Neural crest cell (in vitro differentiated cells): ENCODE measurements around the gene SAPCD2. TPM values are rescaled to one million over a fixed set of nuclear protein-coding genes. Genes with fewer than 3 reads are reported as not detected.

Source experiments
- DNase-seq: peaks from one replicate; pipeline ENCODE4 v3.0.0; 2021; ENCODE audit warnings: low read depth, mixed read lengths, low spot score
- H3K27ac Mint-ChIP-seq: one replicate; pipeline ENCODE4 v1.8.0; 2021; ENCODE audit warnings: mild to moderate bottlenecking, mixed read lengths; ENCODE audit not compliant: unreplicated experiment
- H3K27me3 Mint-ChIP-seq: 2 replicates; pipeline ENCODE4 v1.8.0; 2021; ENCODE audit warnings: low read depth, mild to moderate bottlenecking, mixed read lengths
- H3K36me3 Mint-ChIP-seq: 2 replicates; pipeline ENCODE4 v1.8.0; 2021; ENCODE audit warnings: low read depth, mild to moderate bottlenecking, mixed read lengths
- H3K4me1 Mint-ChIP-seq: 2 replicates; pipeline ENCODE4 v1.8.0; 2021; ENCODE audit warnings: mixed read lengths
- H3K4me3 Mint-ChIP-seq: one replicate; pipeline ENCODE4 v1.8.0; 2021; ENCODE audit warnings: mild to moderate bottlenecking, mixed read lengths
- H3K9me3 Mint-ChIP-seq: 2 replicates; pipeline ENCODE4 v1.8.0; 2021; ENCODE audit warnings: mixed read lengths
- total RNA-seq: library from RNA; stranded (reverse); gene quantifications from 2 replicates; pipeline ENCODE4 v1.2.1, GENCODE V29; 2021
- TF ChIP-seq, protein P1 (sequence below): fragments of 200-600 bp; sonication (generic); conservative IDR thresholded peaks from 2 replicates; pipeline ENCODE4 v1.5.0; 2021; ENCODE audit warnings: antibody characterized with exemption, mild to moderate bottlenecking

Gene SAPCD2
- total RNA-seq, 1 donor from 2014 or later, result 31.1 TPM

DNA sequence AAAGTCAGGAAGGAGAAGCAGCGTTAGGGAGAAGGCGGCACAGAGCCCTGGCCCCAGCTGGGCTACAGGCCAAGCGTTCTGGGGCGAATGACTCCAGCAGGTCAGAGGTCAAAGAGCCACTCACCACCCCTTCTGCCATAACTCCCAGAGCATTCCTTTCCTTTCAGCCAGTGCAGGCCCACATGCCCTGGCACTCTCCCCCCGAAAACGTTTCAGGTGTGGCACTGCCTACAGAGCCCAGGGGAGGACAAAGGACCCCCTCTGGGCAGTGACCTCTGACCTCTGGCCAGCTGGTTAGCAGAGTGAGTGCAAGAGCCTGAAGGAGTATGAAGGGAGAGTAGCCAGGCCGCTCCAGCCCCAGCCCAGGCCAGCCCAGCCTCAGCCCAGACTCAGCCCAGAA is 47.2 kb downstream of the SAPCD2 start:
- Mint-ChIP-seq H3K36me3 (no peaks in the 10 kb centered on the region), H3K9me3 (no peaks in the 10 kb centered on the region), H3K4me3 (peak overlapping the region; percentile 27), H3K27ac (no peak overlapping the region), H3K27me3 (no peaks in the 10 kb centered on the region), H3K4me1 (peaks cover 9% of the 10 kb centered on the region)
- no peak for DNase-seq
- TF ChIP-seq, protein P1, sequence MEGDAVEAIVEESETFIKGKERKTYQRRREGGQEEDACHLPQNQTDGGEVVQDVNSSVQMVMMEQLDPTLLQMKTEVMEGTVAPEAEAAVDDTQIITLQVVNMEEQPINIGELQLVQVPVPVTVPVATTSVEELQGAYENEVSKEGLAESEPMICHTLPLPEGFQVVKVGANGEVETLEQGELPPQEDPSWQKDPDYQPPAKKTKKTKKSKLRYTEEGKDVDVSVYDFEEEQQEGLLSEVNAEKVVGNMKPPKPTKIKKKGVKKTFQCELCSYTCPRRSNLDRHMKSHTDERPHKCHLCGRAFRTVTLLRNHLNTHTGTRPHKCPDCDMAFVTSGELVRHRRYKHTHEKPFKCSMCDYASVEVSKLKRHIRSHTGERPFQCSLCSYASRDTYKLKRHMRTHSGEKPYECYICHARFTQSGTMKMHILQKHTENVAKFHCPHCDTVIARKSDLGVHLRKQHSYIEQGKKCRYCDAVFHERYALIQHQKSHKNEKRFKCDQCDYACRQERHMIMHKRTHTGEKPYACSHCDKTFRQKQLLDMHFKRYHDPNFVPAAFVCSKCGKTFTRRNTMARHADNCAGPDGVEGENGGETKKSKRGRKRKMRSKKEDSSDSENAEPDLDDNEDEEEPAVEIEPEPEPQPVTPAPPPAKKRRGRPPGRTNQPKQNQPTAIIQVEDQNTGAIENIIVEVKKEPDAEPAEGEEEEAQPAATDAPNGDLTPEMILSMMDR, result no peak

- TF ChIP-seq, protein P1, result no peak
- Mint-ChIP-seq H3K9me3 (no peaks in the 10 kb centered on the region), H3K4me1 (peaks cover 9% of the 10 kb centered on the region), H3K36me3 (no peaks in the 10 kb centered on the region), H3K27ac (no peak overlapping the region), H3K4me3 (no peak overlapping the region), H3K27me3 (no peaks in the 10 kb centered on the region)
- DNase-seq, result no peak
These were observed 47.7 kb downstream of the SAPCD2 start for GRCh38 chr9:137022662-137023008.

- Mint-ChIP-seq H3K27me3 (no peaks in the 10 kb centered on the region), H3K9me3 (no peaks in the 10 kb centered on the region), H3K4me1 (peaks cover 6% of the 10 kb centered on the region), H3K27ac (no peak overlapping the region), H3K36me3 (no peaks in the 10 kb centered on the region), H3K4me3 (no peak overlapping the region)
- TF ChIP-seq, protein P1, result no peak
- DNase-seq, result no peak
These were observed 48.2 kb downstream of the SAPCD2 start for GRCh38 chr9:137021979-137022661.

DNA sequence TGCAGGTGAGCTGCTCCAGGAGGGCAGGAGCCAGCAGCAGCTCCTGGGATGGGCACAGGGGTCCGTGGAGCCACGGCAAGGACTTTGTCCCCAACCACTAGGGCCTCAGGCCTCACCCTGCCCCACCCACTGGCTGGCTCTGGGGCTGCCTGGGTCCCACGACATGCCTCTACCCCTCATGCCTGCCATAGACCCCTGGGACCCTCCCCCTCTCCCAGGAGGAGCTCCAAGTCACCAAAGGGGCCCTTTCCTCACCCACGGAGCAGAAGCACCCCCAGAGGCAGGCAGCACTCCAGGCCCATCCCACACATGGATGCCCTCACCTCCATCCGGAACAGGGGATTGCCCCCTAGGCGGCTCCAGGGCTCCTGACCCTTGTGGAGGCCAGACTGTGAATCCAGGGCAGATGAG is 48.8 kb downstream of the SAPCD2 start:
- H3K4me1 Mint-ChIP-seq, result peaks cover 5% of the 10 kb centered on the region
- TF ChIP-seq, protein P1, result no peak
- no peak for DNase-seq

GRCh38 chr9:137020771-137021567 is 49.4 kb downstream of the SAPCD2 start:
- Mint-ChIP-seq H3K27ac (no peak overlapping the region), H3K4me3 (no peak overlapping the region), H3K27me3 (no peaks in the 10 kb centered on the region), H3K36me3 (no peaks in the 10 kb centered on the region), H3K9me3 (no peaks in the 10 kb centered on the region), H3K4me1 (peaks cover 5% of the 10 kb centered on the region)
- TF ChIP-seq, protein P1, result no peak
- DNase-seq, result no peak

More for the DNA sequence above, 48.8 kb downstream of the SAPCD2 start:
- Mint-ChIP-seq H3K4me3 (no peak overlapping the region), H3K27me3 (no peaks in the 10 kb centered on the region), H3K27ac (no peak overlapping the region), H3K9me3 (no peaks in the 10 kb centered on the region), H3K36me3 (no peaks in the 10 kb centered on the region)
